A673 (cell line): ENCODE measurements around the gene DTYMK. TPM values are rescaled to one million over a fixed set of nuclear protein-coding genes. Genes with fewer than 3 reads are reported as not detected.

Experiments
- BruUV-seq: library from RNA; stranded (reverse); fragments of 400-500 nt; replicated peaks from 2 replicates; lab custom pipeline; 2021; lab: Mats Ljungman, UMichigan
- CTCF ChIA-PET: fragments of 300-600 bp; sonication (Branson Sonifier 250); formaldehyde crosslinking; loops from one replicate; lab custom pipeline; 2022; ENCODE audit warnings: antibody characterized with exemption; lab: Charles Lee
- POLR2A ChIA-PET: fragments of 300-600 bp; sonication (Branson Sonifier 250); formaldehyde crosslinking; loops from one replicate; lab custom pipeline; 2022; ENCODE audit warnings: antibody characterized with exemption; ENCODE audit not compliant: low non-redundant PET; lab: Charles Lee
- DNase-seq: peaks from one replicate; pipeline ENCODE4 v3.0.0-alpha.2; 2015; ENCODE audit warnings: low spot score
- H3K27ac ChIP-seq: fragments of 200-600 bp; sonication (generic); 2 replicates; pipeline ENCODE4 v1.5.1; 2016; ENCODE audit warnings: mixed run types, low read depth, mild to moderate bottlenecking, mixed read lengths, antibody characterized with exemption, low read length; ENCODE audit not compliant: poor library complexity, severe bottlenecking
- H3K27me3 ChIP-seq: fragments of 200-600 bp; sonication (generic); replicated peaks from 2 replicates; pipeline ENCODE4 v1.6.1; 2017; ENCODE audit warnings: mixed run types, low read depth, mild to moderate bottlenecking, mixed read lengths, antibody characterized with exemption, low read length; ENCODE audit not compliant: insufficient read depth, poor library complexity
- H3K36me3 ChIP-seq: fragments of 200-600 bp; sonication (generic); 2 replicates; pipeline ENCODE4 v1.6.1; 2016; ENCODE audit warnings: mixed run types, mild to moderate bottlenecking, mixed read lengths, antibody characterized with exemption, low read length; ENCODE audit not compliant: insufficient read depth, poor library complexity, severe bottlenecking
- H3K4me1 ChIP-seq: fragments of 200-600 bp; sonication (generic); 2 replicates; pipeline ENCODE4 v1.6.1; 2017; ENCODE audit warnings: mixed run types, mild to moderate bottlenecking, mixed read lengths, antibody characterized with exemption, low read length; ENCODE audit not compliant: insufficient read depth, poor library complexity, severe bottlenecking
- H3K4me3 ChIP-seq: fragments of 200-600 bp; sonication (generic); 2 replicates; pipeline ENCODE4 v1.5.1; 2016; ENCODE audit warnings: low read depth, mixed run types, mild to moderate bottlenecking, mixed read lengths, low read length; ENCODE audit not compliant: poor library complexity, severe bottlenecking
- H3K9me3 ChIP-seq: fragments of 200-600 bp; sonication (generic); 2 replicates; pipeline ENCODE4 v1.6.1; 2016; ENCODE audit warnings: mixed run types, low read depth, mild to moderate bottlenecking, mixed read lengths, antibody characterized with exemption, low read length; ENCODE audit not compliant: poor library complexity, severe bottlenecking
- CTCF ChIP-seq: fragments of 300-800, 200-600 bp; sonication (generic); conservative IDR thresholded peaks from 2 replicates; pipeline ENCODE4 v1.5.1; 2017; ENCODE audit warnings: low read depth, mild to moderate bottlenecking, antibody characterized with exemption, low read length, moderate library complexity, mixed read lengths
- EZH2 ChIP-seq: fragments of 200-600 bp; sonication (generic); IDR thresholded peaks from 2 replicates; pipeline ENCODE4 v1.6.1; 2017; ENCODE audit warnings: borderline replicate concordance, low read depth, mild to moderate bottlenecking, mixed read lengths, antibody characterized with exemption, low read length; ENCODE audit not compliant: poor library complexity, severe bottlenecking
- intact Hi-C: fragments of 100-400 bp; cut with micrococcal nuclease; formaldehyde crosslinking; loops from one replicate; pipeline ENCODE4 v1.10.0; 2022; ENCODE audit not compliant: unreplicated experiment
- total RNA-seq: library from RNA; stranded (reverse); gene quantifications from 2 replicates; pipeline ENCODE4 v1.2.3, GENCODE V29; 2021

Gene DTYMK
- total RNA-seq, 1 experiment from 2014 or later = 139 TPM

GRCh38 chr2:241702155-241703031 is 15.8 kb upstream of the DTYMK start:
- peak overlapping the region; percentile 98 for H3K27ac ChIP-seq
- POLR2A ChIA-PET = interaction anchor here (0.6 to 1.6 kb wide), 3 partner anchors 14 to 65 kb away, joined by 3 to 8 read pairs (median 6); partner anchors contain the start of gene DTYMK
- DNase-seq = peak; percentile 76
- H3K9me3 ChIP-seq = peaks cover 11% of the 10 kb centered on the region
- peak; percentile 48 for TF ChIP-seq CTCF
- no peak for TF ChIP-seq EZH2
- CTCF ChIA-PET = interaction anchor here (0.6 to 1.1 kb wide), 2 partner anchors 11 to 16 kb away, joined by 3 to 4 read pairs; partner anchors contain the start of gene DTYMK
- BruUV-seq = no TSS peak
- H3K4me3 ChIP-seq = peak overlapping the region; percentile 94
- H3K36me3 ChIP-seq = peaks cover 25% of the 10 kb centered on the region
- H3K27me3 ChIP-seq = no peaks in the 10 kb centered on the region
- H3K4me1 ChIP-seq = peaks cover 9% of the 10 kb centered on the region
- intact Hi-C loops = loop anchor here (10.0 kb wide), 1 partner anchor 182 kb away; no protein-coding TSS in a partner anchor

- intact Hi-C loops = loop anchor here (2.0 to 10.0 kb wide), 2 partner anchors 15 to 183 kb away; partner anchors contain the start of gene DTYMK
- no TSS peak for BruUV-seq
- DNase-seq = peak; percentile 95
- H3K4me1 ChIP-seq = peaks cover 9% of the 10 kb centered on the region
- H3K27me3 ChIP-seq = no peaks in the 10 kb centered on the region
- ChIA-PET CTCF (interaction anchor here (0.6 to 1.1 kb wide), 2 partner anchors 12 to 15 kb away, joined by 3 to 4 read pairs; partner anchors contain the start of gene DTYMK), POLR2A (interaction anchor here (0.6 to 1.6 kb wide), 2 partner anchors 13 to 15 kb away, joined by 3 to 6 read pairs; partner anchors contain the start of gene DTYMK)
- H3K36me3 ChIP-seq = peaks cover 18% of the 10 kb centered on the region
- peak within 1 kb of the TSS; percentile 94 for H3K4me3 ChIP-seq
- peaks cover 8% of the 10 kb centered on the region for H3K9me3 ChIP-seq
- peak within 1 kb of the TSS; percentile 98 for H3K27ac ChIP-seq
- no peak for TF ChIP-seq EZH2
- TF ChIP-seq CTCF = no peak; the same call in 1 of the 2 replicates
Measured at GRCh38 chr2:241701399-241702154, 15.0 kb upstream of the DTYMK start, which contains the start of gene ING5. Gene ING5, plus strand, starts transcription at chr2:241702039. Its CDS starts 27 bp downstream, at chr2:241702066.

DNA sequence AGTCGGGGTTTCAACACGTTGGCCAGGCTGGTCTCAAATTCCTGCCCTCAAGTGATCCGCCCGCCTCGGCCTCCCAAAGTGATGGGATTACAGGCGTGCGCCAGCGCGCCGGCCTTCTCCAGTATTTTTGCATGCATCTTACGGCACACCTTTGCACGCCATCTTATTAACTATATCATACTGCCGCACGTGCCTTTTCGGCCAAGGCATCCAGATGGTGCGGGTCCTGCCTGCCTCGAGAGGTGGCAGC is 14.5 kb upstream of the DTYMK start:
- ChIA-PET CTCF (no interaction called here), POLR2A (interaction anchor here (1.6 kb wide), 1 partner anchor 15 kb away, joined by 6 read pairs; the partner anchor contains the start of gene DTYMK)
- TF ChIP-seq CTCF = peak; percentile 45
- TF ChIP-seq EZH2 = no peak
- Histone ChIP-seq H3K27ac (peak overlapping the region; percentile 98), H3K9me3 (peaks cover 5% of the 10 kb centered on the region), H3K4me1 (peaks cover 9% of the 10 kb centered on the region), H3K4me3 (peak overlapping the region; percentile 94), H3K36me3 (peaks cover 13% of the 10 kb centered on the region), H3K27me3 (no peaks in the 10 kb centered on the region)
- DNase-seq = no peak
- intact Hi-C loops = loop anchor here (2.0 to 10.0 kb wide), 2 partner anchors 14 to 184 kb away; partner anchors contain the start of gene DTYMK
- BruUV-seq = no TSS peak
